SK-N-MC (cell line): ENCODE measurements around the gene TRIP4.

Experiments
- EZH2 ChIP-seq: fragments of 200-600 bp; sonication (generic); IDR thresholded peaks from one replicate; pipeline ENCODE4 v1.6.1; 2017; ENCODE audit warnings: antibody characterized with exemption
- FOXP2 ChIP-seq: optimal IDR thresholded peaks from 2 replicates; pipeline ENCODE3; 2011; ENCODE audit warnings: mild to moderate bottlenecking, moderate library complexity; ENCODE audit not compliant: insufficient read depth; ENCODE audit errors: extremely low read length, control extremely low read depth
- POLR2AphosphoS5 ChIP-seq: IDR thresholded peaks from 2 replicates; pipeline ENCODE4 v1.6.1; 2012; ENCODE audit warnings: mild to moderate bottlenecking, low read depth, low read length, borderline replicate concordance

GRCh38 chr15:64500695-64501395, 113.2 kb downstream of the TRIP4 start:
- TF ChIP-seq EZH2: no peak
- TF ChIP-seq POLR2AphosphoS5: no peak
- no peak for TF ChIP-seq FOXP2
